ENCODE measurements around the gene NFIL3.

Gene NFIL3

DNA sequence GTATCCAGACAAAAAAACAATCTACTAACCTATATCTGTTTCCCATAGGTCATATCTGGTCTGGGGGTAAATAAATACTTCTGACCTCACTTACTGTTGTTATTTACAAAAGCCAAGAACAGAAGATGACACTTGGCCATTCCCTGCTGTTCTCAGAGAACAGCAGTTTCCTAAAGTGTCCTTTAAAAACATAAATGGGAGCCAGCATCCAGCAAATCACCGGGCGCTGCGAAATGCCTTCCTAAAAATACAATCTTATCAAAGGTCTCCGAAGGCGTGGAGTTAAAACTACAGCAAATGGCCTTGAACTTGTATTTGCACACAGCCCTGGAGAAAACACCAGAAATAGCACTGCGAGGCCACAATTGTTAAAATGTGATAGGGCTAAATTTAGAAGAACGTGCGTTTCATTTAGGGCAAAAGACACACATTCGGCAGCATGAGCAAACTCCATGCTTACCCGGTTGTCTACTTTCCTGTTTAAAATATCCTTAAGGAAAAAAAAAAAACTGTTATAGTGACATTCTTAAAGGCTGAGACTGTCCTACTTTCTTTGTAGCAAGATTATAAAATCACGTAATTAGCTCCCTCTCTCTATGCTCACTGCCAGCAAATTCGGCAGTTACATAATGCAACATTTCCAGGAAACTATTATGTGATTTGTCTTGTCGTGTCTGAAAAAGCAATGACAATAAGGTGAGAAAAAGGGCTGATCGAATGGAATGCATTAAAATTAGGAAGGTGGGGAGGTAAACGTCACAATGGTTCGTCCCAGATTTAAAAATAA is 1.5 kb downstream of the NFIL3 start:
- H3K27ac ChIP-seq (ENCODE audit: low read depth, low read length) = no peak overlapping the region

DNA sequence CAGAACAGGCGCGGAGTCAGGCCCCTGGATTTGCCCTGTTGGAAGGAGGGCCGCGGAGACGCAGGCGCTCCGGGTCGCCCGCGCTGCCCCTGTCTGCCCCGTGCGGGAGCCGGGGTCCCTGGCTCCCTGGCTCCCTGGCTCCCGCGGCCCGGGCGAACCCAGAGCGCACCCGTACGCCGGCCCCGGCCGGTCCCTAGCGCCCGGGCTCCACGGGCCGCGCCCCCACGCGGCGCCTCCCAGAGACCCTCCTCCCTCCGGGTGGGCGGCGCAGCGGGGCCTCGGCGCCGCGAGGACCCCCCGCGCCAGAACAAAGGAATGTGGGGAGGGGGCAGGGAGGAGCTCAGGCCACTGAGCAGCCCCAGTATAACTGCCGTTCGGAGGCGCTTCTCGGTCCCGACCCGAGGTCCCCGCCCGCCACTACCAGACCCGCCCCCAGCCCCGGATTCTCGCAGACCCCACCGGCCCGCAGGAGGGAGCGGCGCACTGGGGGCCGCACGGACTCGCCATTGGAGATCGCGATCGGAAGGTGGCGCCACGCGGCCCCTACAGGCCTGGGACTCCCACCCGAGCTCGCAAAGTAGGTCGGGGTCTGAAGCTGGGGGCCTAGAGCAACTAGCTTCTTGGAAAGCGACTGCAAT is 2.4 kb downstream of the NFIL3 start:
- no peaks in the 10 kb centered on the region for H3K9me3 ChIP-seq (ENCODE audit: control insufficient read depth, insufficient read depth, low read length)
- peak overlapping the region; percentile 37; the same call in 1 of the 2 replicates for H3K9ac ChIP-seq (ENCODE audit: low read depth, low read length)
- no peaks in the 10 kb centered on the region for H3K36me3 ChIP-seq (ENCODE audit: control insufficient read depth, insufficient read depth, low read length)
- H3K27me3 ChIP-seq (ENCODE audit: control insufficient read depth, insufficient read depth, low read length) = peaks cover 59% of the 10 kb centered on the region
- H3K27ac ChIP-seq (ENCODE audit: low read depth, low read length) = peak overlapping the region; percentile 27
- H3K4me1 ChIP-seq (ENCODE audit: control insufficient read depth, insufficient read depth, low read length) = peaks cover 22% of the 10 kb centered on the region
- H3K4me3 ChIP-seq (ENCODE audit: low read depth, low read length) = peak overlapping the region; percentile 83

More for the DNA sequence above, 1.5 kb downstream of the NFIL3 start:
- Histone ChIP-seq H3K4me1 (ENCODE audit: control insufficient read depth, insufficient read depth, low read length) (peaks cover 22% of the 10 kb centered on the region), H3K27me3 (ENCODE audit: control insufficient read depth, insufficient read depth, low read length) (peaks cover 59% of the 10 kb centered on the region), H3K9ac (ENCODE audit: low read depth, low read length) (no peak overlapping the region), H3K36me3 (ENCODE audit: control insufficient read depth, insufficient read depth, low read length) (no peaks in the 10 kb centered on the region), H3K4me3 (ENCODE audit: low read depth, low read length) (peak overlapping the region; percentile 83), H3K9me3 (ENCODE audit: control insufficient read depth, insufficient read depth, low read length) (no peaks in the 10 kb centered on the region)

DNA sequence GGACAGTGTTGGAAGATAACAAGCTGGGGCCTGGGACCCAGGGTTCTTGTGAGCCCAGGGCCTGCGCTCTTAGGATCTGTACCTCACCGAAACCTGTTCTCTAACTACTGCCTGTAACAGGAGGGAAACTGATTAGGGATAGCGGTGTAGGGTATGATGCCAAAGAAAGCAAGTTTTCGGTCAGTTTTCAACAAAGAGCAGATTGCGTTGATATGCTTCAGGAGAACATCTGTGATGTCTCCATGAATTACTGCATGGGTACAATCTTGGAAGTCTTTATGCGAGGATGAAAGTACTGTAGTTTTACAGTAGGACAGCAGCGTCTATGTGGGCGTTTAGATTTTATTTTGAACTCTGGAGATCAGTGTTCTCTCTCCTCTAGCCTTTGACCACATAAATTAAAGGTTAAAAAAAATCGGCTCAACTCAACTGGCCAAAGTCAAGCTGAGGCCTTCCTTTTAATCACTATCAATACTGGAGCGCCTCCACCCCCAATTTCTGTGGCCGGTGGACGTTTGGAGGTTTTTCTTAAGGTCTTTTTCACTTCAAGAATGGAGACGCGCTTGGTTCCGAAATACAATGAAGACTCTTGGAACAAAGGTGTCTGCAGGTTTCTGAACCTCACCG is 3.0 kb downstream of the NFIL3 start:
- H3K27me3 ChIP-seq (ENCODE audit: control insufficient read depth, insufficient read depth, low read length) = peaks cover 54% of the 10 kb centered on the region
- H3K4me1 ChIP-seq (ENCODE audit: control insufficient read depth, insufficient read depth, low read length) = peaks cover 22% of the 10 kb centered on the region
- peak overlapping the region; percentile 83 for H3K4me3 ChIP-seq (ENCODE audit: low read depth, low read length)
- peak overlapping the region; percentile 27 for H3K27ac ChIP-seq (ENCODE audit: low read depth, low read length)
- H3K9ac ChIP-seq (ENCODE audit: low read depth, low read length) = peak overlapping the region; percentile 37; the same call in 1 of the 2 replicates
- H3K9me3 ChIP-seq (ENCODE audit: control insufficient read depth, insufficient read depth, low read length) = no peaks in the 10 kb centered on the region
- H3K36me3 ChIP-seq (ENCODE audit: control insufficient read depth, insufficient read depth, low read length) = no peaks in the 10 kb centered on the region

DNA sequence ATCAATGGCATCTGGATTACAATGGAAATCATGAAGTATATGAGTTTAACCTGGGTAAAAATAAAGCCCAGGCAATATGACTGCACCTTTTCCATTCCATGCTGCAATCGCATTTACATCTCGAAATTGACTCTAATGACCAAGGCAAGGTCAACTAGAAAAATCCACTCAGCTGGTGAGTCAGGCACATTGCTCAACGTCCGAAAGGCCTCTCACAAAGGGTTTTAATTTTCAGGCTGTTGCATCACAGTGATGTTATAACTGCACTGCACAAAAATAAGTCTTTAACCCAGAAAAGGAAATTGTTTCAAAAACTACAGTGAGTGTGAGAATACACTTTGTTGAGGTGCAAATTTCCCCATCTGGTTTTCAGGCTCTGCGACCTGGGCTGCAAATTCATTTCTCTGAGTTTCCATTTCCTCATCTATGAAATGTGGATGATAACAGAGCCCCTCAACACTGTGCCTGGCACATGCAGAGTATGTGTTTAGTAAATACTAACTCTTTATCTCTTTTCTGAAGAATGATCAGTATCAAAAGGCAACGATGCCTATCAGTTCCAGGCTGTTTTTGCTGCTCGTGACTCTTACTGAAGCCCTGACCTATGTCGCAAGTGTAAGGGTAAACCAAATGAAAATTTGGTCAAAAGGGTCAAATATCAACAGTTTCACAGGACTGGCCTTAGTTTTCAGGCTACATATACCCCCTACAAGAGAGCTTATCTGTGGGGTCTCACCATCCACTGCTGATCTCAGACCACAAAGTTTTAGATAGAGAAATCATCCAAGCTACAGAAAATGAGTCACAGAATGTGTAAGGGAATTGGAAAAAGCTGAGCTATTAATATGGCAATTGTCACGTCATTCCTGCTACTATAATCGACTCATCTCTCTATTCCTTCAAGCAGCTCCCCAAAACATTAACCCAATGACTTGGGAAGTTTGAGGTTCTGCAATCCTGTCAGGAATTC is 4.1 kb downstream of the NFIL3 start:
- peaks cover 18% of the 10 kb centered on the region for H3K4me1 ChIP-seq (ENCODE audit: control insufficient read depth, insufficient read depth, low read length)
- H3K9ac ChIP-seq (ENCODE audit: low read depth, low read length) = no peak overlapping the region
- H3K27ac ChIP-seq (ENCODE audit: low read depth, low read length) = no peak overlapping the region
- H3K27me3 ChIP-seq (ENCODE audit: control insufficient read depth, insufficient read depth, low read length) = peaks cover 43% of the 10 kb centered on the region
- no peak overlapping the region for H3K4me3 ChIP-seq (ENCODE audit: low read depth, low read length)
- no peaks in the 10 kb centered on the region for H3K9me3 ChIP-seq (ENCODE audit: control insufficient read depth, insufficient read depth, low read length)
- H3K36me3 ChIP-seq (ENCODE audit: control insufficient read depth, insufficient read depth, low read length) = no peaks in the 10 kb centered on the region

DNA sequence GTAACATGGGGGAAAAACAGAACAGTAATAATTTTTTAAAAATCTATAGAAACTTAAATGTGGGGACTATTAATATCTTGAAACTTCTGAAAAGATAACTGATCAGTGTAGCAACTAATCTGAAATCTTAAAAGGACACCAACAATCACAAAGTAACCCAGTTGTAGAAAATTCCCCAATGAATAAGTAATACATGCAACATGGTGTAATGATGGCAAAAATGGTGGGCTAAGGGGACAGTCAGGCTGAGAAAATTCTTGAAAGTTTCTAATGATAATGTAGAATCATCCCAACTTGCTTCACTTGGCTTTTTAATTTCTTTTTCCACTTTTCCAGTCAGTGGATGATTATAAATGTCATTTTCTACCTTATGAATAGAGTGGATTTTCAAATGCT is 5.4 kb downstream of the NFIL3 start:
- H3K4me1 ChIP-seq (ENCODE audit: control insufficient read depth, insufficient read depth, low read length) = peaks cover 18% of the 10 kb centered on the region
- H3K9me3 ChIP-seq (ENCODE audit: control insufficient read depth, insufficient read depth, low read length) = no peaks in the 10 kb centered on the region
- no peak overlapping the region for H3K27ac ChIP-seq (ENCODE audit: low read depth, low read length)
- no peak overlapping the region for H3K9ac ChIP-seq (ENCODE audit: low read depth, low read length)
- no peaks in the 10 kb centered on the region for H3K36me3 ChIP-seq (ENCODE audit: control insufficient read depth, insufficient read depth, low read length)
- H3K27me3 ChIP-seq (ENCODE audit: control insufficient read depth, insufficient read depth, low read length) = peaks cover 38% of the 10 kb centered on the region
- H3K4me3 ChIP-seq (ENCODE audit: low read depth, low read length) = no peak overlapping the region

DNA sequence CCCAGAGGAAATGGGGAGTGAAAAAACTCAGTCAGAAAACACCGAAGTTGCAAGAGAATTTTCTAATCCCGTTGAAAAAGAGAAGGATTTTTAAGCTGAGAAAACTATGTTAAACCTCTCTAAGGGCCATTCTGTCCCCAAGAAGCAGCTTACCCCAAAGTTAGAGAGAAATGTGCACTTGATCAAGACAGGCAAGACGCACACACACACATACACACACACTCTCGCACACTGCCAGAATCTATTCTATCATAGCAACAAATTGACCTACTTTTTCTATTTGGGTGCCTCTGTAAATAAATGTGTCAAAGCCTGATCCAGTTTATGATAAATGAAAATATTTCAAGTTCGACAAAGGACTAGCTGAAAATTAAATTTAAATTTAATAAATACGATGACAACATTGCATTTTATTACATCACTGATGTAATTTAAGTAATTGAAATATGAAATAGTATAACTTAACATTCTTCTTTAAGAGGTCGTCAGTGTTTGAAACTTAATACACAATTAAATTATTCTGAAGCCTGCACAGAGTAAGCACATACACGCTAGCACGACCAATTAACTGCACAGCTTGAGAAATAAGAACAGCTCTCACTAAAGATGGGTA is 5.9 kb downstream of the NFIL3 start:
- H3K9me3 ChIP-seq (ENCODE audit: control insufficient read depth, insufficient read depth, low read length) = no peaks in the 10 kb centered on the region
- H3K27ac ChIP-seq (ENCODE audit: low read depth, low read length) = no peak overlapping the region
- H3K4me1 ChIP-seq (ENCODE audit: control insufficient read depth, insufficient read depth, low read length) = peaks cover 17% of the 10 kb centered on the region
- peaks cover 33% of the 10 kb centered on the region for H3K27me3 ChIP-seq (ENCODE audit: control insufficient read depth, insufficient read depth, low read length)
- H3K36me3 ChIP-seq (ENCODE audit: control insufficient read depth, insufficient read depth, low read length) = no peaks in the 10 kb centered on the region
- H3K4me3 ChIP-seq (ENCODE audit: low read depth, low read length) = no peak overlapping the region
- H3K9ac ChIP-seq (ENCODE audit: low read depth, low read length) = no peak overlapping the region

DNA sequence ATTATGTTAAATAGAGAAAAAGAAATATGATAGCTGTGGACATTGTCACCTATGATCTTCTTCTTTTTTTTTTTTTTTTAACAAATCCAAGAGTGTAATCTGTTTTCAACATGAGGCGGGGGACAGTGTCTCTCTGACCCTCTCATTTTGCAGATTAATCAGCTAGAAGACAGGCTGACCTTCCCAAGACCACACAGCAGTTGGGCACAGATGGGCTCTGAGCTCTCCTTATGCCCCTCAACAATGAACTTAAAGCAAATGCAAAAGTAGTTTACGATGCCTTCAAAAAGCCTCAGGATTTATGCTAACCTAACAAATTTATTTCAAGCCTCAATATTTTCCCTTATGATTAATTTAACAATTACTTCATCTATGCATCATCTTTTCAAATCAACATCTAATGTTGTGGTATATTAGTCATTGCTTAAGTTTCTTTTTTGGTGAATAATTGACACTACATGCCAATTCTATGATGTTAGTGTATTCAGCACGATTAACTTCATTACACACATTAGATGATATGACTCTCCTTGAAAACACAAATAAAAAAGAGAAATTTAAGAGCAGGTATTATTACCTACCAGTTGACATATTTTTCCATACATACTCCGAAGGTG is 7.4 kb downstream of the NFIL3 start:
- Histone ChIP-seq H3K9me3 (ENCODE audit: control insufficient read depth, insufficient read depth, low read length) (no peaks in the 10 kb centered on the region), H3K4me1 (ENCODE audit: control insufficient read depth, insufficient read depth, low read length) (peaks cover 5% of the 10 kb centered on the region), H3K4me3 (ENCODE audit: low read depth, low read length) (no peak overlapping the region), H3K27me3 (ENCODE audit: control insufficient read depth, insufficient read depth, low read length) (peaks cover 19% of the 10 kb centered on the region), H3K9ac (ENCODE audit: low read depth, low read length) (no peak overlapping the region), H3K36me3 (ENCODE audit: control insufficient read depth, insufficient read depth, low read length) (no peaks in the 10 kb centered on the region), H3K27ac (ENCODE audit: low read depth, low read length) (no peak overlapping the region)

DNA sequence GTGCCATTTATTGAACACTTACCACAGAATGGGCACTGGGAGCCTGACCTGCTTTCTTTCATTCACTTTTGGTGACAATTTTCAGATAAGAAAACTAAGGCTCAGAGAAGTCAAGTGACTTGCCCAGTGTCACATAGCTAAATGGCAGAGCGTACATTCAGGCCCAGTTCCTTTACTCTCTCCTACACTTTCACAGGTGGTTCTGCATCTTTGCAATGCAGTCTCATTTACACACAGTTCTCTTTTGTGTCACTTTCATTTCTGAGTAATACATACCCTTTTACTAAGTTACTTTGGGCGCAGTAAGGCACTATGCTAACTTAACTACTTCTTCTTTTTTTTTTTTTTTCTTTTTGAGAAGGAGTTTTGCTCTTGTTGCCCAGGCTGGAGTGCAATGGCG is 8.3 kb downstream of the NFIL3 start:
- Histone ChIP-seq H3K27me3 (ENCODE audit: control insufficient read depth, insufficient read depth, low read length) (peaks cover 10% of the 10 kb centered on the region), H3K4me1 (ENCODE audit: control insufficient read depth, insufficient read depth, low read length) (peaks cover under 1% of the 10 kb centered on the region; the same call in 1 of the 2 replicates), H3K9ac (ENCODE audit: low read depth, low read length) (no peak overlapping the region), H3K36me3 (ENCODE audit: control insufficient read depth, insufficient read depth, low read length) (peaks cover 3% of the 10 kb centered on the region), H3K27ac (ENCODE audit: low read depth, low read length) (no peak overlapping the region), H3K9me3 (ENCODE audit: control insufficient read depth, insufficient read depth, low read length) (no peaks in the 10 kb centered on the region), H3K4me3 (ENCODE audit: low read depth, low read length) (no peak overlapping the region)

DNA sequence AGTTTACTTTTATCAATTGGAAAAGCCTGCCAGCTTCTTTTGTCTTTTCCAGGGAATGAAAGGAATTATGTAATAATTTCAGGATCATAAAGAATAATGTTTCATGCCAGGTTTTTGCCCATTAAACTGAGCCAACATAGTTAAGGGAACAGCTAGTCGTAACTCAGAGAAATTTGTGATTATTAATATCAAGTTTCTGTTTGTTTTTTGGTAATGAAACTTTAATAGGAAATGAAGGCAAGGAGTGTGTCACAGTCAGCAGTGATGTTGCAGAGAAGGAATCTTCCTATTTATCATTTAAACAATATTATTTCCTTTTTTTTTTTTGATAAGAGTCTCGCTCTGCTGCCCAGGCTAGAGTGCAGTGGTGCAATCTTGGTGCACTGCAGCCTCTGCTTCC is 10.7 kb downstream of the NFIL3 start:
- H3K36me3 ChIP-seq (ENCODE audit: control insufficient read depth, insufficient read depth, low read length) = peaks cover 18% of the 10 kb centered on the region
- no peaks in the 10 kb centered on the region for H3K4me1 ChIP-seq (ENCODE audit: control insufficient read depth, insufficient read depth, low read length)
- H3K9ac ChIP-seq (ENCODE audit: low read depth, low read length) = no peak overlapping the region

More for the DNA sequence above, 10.7 kb downstream of the NFIL3 start:
- no peak overlapping the region for H3K4me3 ChIP-seq (ENCODE audit: low read depth, low read length)
- H3K27me3 ChIP-seq (ENCODE audit: control insufficient read depth, insufficient read depth, low read length) = no peaks in the 10 kb centered on the region
- H3K27ac ChIP-seq (ENCODE audit: low read depth, low read length) = no peak overlapping the region
- H3K9me3 ChIP-seq (ENCODE audit: control insufficient read depth, insufficient read depth, low read length) = no peaks in the 10 kb centered on the region
